Breast epithelium (tissue), 4 donors: ENCODE measurements around the gene MBTPS1. TPM values are rescaled to one million over a fixed set of nuclear protein-coding genes. Genes with fewer than 3 reads are reported as not detected.

ENCODE experiments used
- DNase-seq, 2 donors: peaks; one replicate each; pipeline ENCODE4 v3.0.0-alpha.2; 2019; ENCODE audit warnings: low spot score in 2 of 2
- H3K27ac ChIP-seq, 2 donors: fragments of 200-600 bp; sonication (generic) in 1 of 2; one replicate each; pipeline ENCODE4 v1.5.1; 2016 to 2019; ENCODE audit warnings: mild to moderate bottlenecking in 1 of 2
- H3K27me3 ChIP-seq, 2 donors: fragments of 200-600 bp; sonication (generic) in 1 of 2; one replicate each; pipeline versions ENCODE4 v1.5.1 to v1.6.0; 2017 to 2019; ENCODE audit warnings: control low read depth in 1 of 2, mild to moderate bottlenecking in 1 of 2
- H3K36me3 ChIP-seq: fragments of 200-600 bp; one replicate; pipeline ENCODE4 v1.5.1; 2019
- H3K4me1 ChIP-seq, 2 donors: fragments of 200-600 bp; sonication (generic); one replicate each; pipeline ENCODE4 v1.5.1; 2016 to 2019; ENCODE audit warnings: control low read depth in 1 of 2
- H3K4me3 ChIP-seq, 3 donors: fragments of 200-600 bp; sonication (generic); 1 replicate in 2 of 3; 2 replicates in 1 of 3; pipeline ENCODE4 v1.5.1; 2016 to 2019; ENCODE audit warnings: mild to moderate bottlenecking in 3 of 3, moderate library complexity in 2 of 3
- H3K9me3 ChIP-seq, 2 donors: fragments of 200-600 bp; sonication (generic) in 1 of 2; one replicate each; pipeline ENCODE4 v1.5.1; 2016 to 2019; ENCODE audit warnings: control low read depth in 1 of 2
- POLR2A ChIP-seq: fragments of 450-650 bp; IDR thresholded peaks from one replicate; pipeline ENCODE4 v1.6.1; 2016; ENCODE audit warnings: antibody characterized with exemption, mild to moderate bottlenecking, moderate library complexity
- POLR2AphosphoS5 ChIP-seq, 3 donors: sonication (generic); formaldehyde crosslinking; IDR thresholded peaks; one replicate each; pipeline ENCODE4 v1.6.1; 2017; ENCODE audit warnings: antibody characterized with exemption in 3 of 3
- intact Hi-C: fragments of 100-400 bp; cut with DNase I; formaldehyde crosslinking; loops from one replicate; pipeline ENCODE4 v1.15.1; 2023; ENCODE audit warnings: low total_unique reads
- total RNA-seq, 3 donors: library from RNA; depleted of rRNA; stranded (reverse); fragments of >200 nt; gene quantifications; one replicate each; pipeline ENCODE4 v1.1.0, GENCODE V29; 2016
- TF ChIP-seq, protein P1 (sequence below), 3 donors: fragments of 450-650 bp; IDR thresholded peaks; one replicate each; pipeline ENCODE4 v1.5.1; 2016 to 2017; ENCODE audit warnings: antibody characterized with exemption in 3 of 3, mild to moderate bottlenecking in 3 of 3, moderate library complexity in 3 of 3

MBTPS1 gene
- total RNA-seq, 3 donors from 2014 or later, result 95.4 to 142 (median 121) TPM

- TF ChIP-seq, protein P1, sequence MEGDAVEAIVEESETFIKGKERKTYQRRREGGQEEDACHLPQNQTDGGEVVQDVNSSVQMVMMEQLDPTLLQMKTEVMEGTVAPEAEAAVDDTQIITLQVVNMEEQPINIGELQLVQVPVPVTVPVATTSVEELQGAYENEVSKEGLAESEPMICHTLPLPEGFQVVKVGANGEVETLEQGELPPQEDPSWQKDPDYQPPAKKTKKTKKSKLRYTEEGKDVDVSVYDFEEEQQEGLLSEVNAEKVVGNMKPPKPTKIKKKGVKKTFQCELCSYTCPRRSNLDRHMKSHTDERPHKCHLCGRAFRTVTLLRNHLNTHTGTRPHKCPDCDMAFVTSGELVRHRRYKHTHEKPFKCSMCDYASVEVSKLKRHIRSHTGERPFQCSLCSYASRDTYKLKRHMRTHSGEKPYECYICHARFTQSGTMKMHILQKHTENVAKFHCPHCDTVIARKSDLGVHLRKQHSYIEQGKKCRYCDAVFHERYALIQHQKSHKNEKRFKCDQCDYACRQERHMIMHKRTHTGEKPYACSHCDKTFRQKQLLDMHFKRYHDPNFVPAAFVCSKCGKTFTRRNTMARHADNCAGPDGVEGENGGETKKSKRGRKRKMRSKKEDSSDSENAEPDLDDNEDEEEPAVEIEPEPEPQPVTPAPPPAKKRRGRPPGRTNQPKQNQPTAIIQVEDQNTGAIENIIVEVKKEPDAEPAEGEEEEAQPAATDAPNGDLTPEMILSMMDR (IDR thresholded peaks at IDR 0.05), result no peak
- no peak for TF ChIP-seq POLR2AphosphoS5 (IDR thresholded peaks at IDR 0.05)
- TF ChIP-seq POLR2A, result no peak
- H3K4me1 ChIP-seq, result no peaks in the 10 kb centered on the region
- DNase-seq, result no peak
Measured at GRCh38 chr16:84109598-84110335, 7.0 kb downstream of the MBTPS1 start.

GRCh38 chr16:84107921-84108320 lies 8.8 kb downstream of the MBTPS1 start:
- intact Hi-C loops, result no loop called here
- no peak overlapping the region for H3K27ac ChIP-seq
- no peaks in the 10 kb centered on the region for H3K9me3 ChIP-seq
- DNase-seq, result no peak
- no peaks in the 10 kb centered on the region for H3K27me3 ChIP-seq
- no peak overlapping the region for H3K4me3 ChIP-seq
- no peaks in the 10 kb centered on the region for H3K4me1 ChIP-seq
- TF ChIP-seq POLR2A (no peak), POLR2AphosphoS5 (IDR thresholded peaks at IDR 0.05) (no peak)
- TF ChIP-seq, protein P1 (IDR thresholded peaks at IDR 0.05), result no peak
- H3K36me3 ChIP-seq, result no peaks in the 10 kb centered on the region

More at GRCh38 chr16:84109598-84110335, 7.0 kb downstream of the MBTPS1 start:
- intact Hi-C loops, result no loop called here
- Histone ChIP-seq H3K27me3 (no peaks in the 10 kb centered on the region), H3K27ac (no peak overlapping the region), H3K4me3 (no peak overlapping the region), H3K9me3 (no peaks in the 10 kb centered on the region), H3K36me3 (no peaks in the 10 kb centered on the region)

GRCh38 chr16:84105948-84106740 lies 10.6 kb downstream of the MBTPS1 start:
- intact Hi-C loops, result no loop called here
- no peaks in the 10 kb centered on the region for H3K27me3 ChIP-seq
- no peak for DNase-seq

GRCh38 chr16:84105301-84105815 lies 11.4 kb downstream of the MBTPS1 start:
- DNase-seq, result no peak
- intact Hi-C loops, result no loop called here
- Histone ChIP-seq H3K27ac (peak overlapping the region in 1 of 2 donors; percentile 58), H3K27me3 (no peaks in the 10 kb centered on the region), H3K9me3 (no peaks in the 10 kb centered on the region), H3K4me1 (no peaks in the 10 kb centered on the region), H3K4me3 (no peak overlapping the region), H3K36me3 (no peaks in the 10 kb centered on the region)
- TF ChIP-seq POLR2AphosphoS5 (IDR thresholded peaks at IDR 0.05) (no peak), POLR2A (no peak)
- TF ChIP-seq, protein P1 (IDR thresholded peaks at IDR 0.05), result no peak

More at GRCh38 chr16:84105948-84106740, 10.6 kb downstream of the MBTPS1 start:
- no peak overlapping the region for H3K4me3 ChIP-seq
- H3K36me3 ChIP-seq, result no peaks in the 10 kb centered on the region
- peak overlapping the region; percentile 58 to 68 for H3K27ac ChIP-seq
- H3K4me1 ChIP-seq, result no peaks in the 10 kb centered on the region
- TF ChIP-seq POLR2AphosphoS5 (IDR thresholded peaks at IDR 0.05) (no peak), POLR2A (no peak)
- TF ChIP-seq, protein P1 (IDR thresholded peaks at IDR 0.05), result no peak
- no peaks in the 10 kb centered on the region for H3K9me3 ChIP-seq

DNA sequence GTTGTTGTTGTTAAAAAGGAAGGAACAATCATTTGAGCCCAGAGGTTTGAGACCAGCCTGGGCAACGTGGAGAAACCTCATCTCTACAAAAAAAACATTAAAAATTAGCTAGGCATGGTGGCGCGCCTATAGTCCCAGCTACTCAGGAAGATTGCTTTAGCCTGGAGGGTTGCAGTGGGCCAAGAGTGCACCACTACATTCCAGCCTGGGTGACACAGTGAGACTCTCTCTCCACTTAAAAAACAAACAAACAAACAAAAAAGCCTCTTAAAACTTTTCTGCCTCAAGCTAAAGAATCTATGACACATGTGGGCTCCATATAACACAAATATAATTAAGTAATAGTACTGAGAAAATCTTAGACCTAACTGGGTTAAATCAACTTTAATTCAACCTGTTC lies 12.5 kb downstream of the MBTPS1 start:
- peak overlapping the region in 1 of 2 donors; percentile 58 for H3K27ac ChIP-seq
- H3K4me1 ChIP-seq, result no peaks in the 10 kb centered on the region
- no peak overlapping the region for H3K4me3 ChIP-seq
- H3K27me3 ChIP-seq, result no peaks in the 10 kb centered on the region
- intact Hi-C loops, result no loop called here
- DNase-seq, result no peak
- no peaks in the 10 kb centered on the region for H3K36me3 ChIP-seq
- TF ChIP-seq POLR2A (no peak), POLR2AphosphoS5 (IDR thresholded peaks at IDR 0.05) (no peak)
- TF ChIP-seq, protein P1 (IDR thresholded peaks at IDR 0.05), result no peak
- no peaks in the 10 kb centered on the region for H3K9me3 ChIP-seq
